C4-2B (cell line): ENCODE measurements around the gene SLC38A5.

Source experiments
- ZFX ChIP-seq: fragments of 450-650 bp; IDR thresholded peaks from 2 replicates; pipeline ENCODE4 v1.6.1; 2017
- TF ChIP-seq, protein P1 (sequence below): fragments of 450-650 bp; conservative IDR thresholded peaks from 2 replicates; pipeline ENCODE4 v1.5.1; 2017; ENCODE audit warnings: mild to moderate bottlenecking

DNA sequence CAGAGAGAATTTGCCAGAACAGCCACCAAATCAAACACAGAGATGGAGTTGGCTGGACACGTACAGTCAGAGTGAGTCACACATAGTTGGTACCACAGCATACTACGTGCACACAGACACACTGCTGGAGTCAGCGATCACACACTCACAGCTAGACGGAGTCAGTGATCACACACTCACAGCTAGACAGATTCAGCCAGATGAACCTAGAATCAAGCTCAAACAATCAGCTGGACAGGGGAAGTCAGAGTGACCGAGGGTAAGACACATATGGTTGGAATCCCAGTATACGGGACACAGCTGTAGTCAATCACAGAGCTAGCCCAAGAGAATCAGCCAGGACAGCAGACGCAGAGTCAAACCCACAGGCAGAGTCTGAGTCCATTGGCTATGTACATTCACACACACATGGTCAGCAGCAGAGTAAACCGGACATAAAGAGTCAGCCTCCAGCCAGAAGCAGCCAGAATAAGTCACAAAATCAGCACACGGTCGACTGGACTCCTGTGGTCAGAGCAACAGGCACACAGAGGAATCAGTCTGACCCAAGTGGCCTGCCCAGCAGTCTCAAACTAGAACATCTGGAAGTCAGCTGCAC lies 4.6 kb downstream of the SLC38A5 start:
- TF ChIP-seq, protein P1, sequence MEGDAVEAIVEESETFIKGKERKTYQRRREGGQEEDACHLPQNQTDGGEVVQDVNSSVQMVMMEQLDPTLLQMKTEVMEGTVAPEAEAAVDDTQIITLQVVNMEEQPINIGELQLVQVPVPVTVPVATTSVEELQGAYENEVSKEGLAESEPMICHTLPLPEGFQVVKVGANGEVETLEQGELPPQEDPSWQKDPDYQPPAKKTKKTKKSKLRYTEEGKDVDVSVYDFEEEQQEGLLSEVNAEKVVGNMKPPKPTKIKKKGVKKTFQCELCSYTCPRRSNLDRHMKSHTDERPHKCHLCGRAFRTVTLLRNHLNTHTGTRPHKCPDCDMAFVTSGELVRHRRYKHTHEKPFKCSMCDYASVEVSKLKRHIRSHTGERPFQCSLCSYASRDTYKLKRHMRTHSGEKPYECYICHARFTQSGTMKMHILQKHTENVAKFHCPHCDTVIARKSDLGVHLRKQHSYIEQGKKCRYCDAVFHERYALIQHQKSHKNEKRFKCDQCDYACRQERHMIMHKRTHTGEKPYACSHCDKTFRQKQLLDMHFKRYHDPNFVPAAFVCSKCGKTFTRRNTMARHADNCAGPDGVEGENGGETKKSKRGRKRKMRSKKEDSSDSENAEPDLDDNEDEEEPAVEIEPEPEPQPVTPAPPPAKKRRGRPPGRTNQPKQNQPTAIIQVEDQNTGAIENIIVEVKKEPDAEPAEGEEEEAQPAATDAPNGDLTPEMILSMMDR, result no peak
- no peak for TF ChIP-seq ZFX
